Peyer's patch (tissue), 4 donors: ENCODE data around the gene MT2A. TPM values are rescaled to one million over a fixed set of nuclear protein-coding genes. Genes with fewer than 3 reads are reported as not detected.

ENCODE experiments used
- DNase-seq, 3 donors: peaks; one replicate each; pipeline ENCODE4 v3.0.0-alpha.2; 2017 to 2019
- H3K27ac ChIP-seq, 4 donors: fragments of 200-600 bp; sonication (generic); one replicate each; pipeline ENCODE4 v1.5.1; 2016 to 2019
- H3K27me3 ChIP-seq, 2 donors: fragments of 200-600 bp; sonication (generic); one replicate each; pipeline ENCODE4 v1.5.1; 2019
- H3K36me3 ChIP-seq, 3 donors: fragments of 200-600 bp; sonication (generic); one replicate each; pipeline ENCODE4 v1.5.1; 2016 to 2019
- H3K4me1 ChIP-seq, 4 donors: fragments of 200-600 bp; sonication (generic); one replicate each; pipeline ENCODE4 v1.5.1; 2016 to 2019
- H3K4me3 ChIP-seq, 4 donors: fragments of 200-600 bp; sonication (generic); 1 replicate in 3 of 4; 2 replicates in 1 of 4; pipeline ENCODE4 v1.5.1; 2016 to 2019; ENCODE audit warnings: mild to moderate bottlenecking in 1 of 4
- H3K9me3 ChIP-seq, 4 donors: fragments of 200-600 bp; sonication (generic); one replicate each; pipeline ENCODE4 v1.5.1; 2016 to 2019; ENCODE audit warnings: mild to moderate bottlenecking in 1 of 4
- CTCF ChIP-seq, 6 experiments: fragments of 450-650 bp in 4 of 6; fragments of 200-600 bp in 2 of 6; sonication (generic) in 1 of 6; IDR thresholded peaks; one replicate each; pipeline ENCODE4 v1.5.1; 2017 to 2019; ENCODE audit warnings: antibody characterized with exemption in 6 of 6, mild to moderate bottlenecking in 3 of 6, moderate library complexity in 1 of 6
- POLR2A ChIP-seq, 2 donors: fragments of 450-650 bp; IDR thresholded peaks; one replicate each; pipeline ENCODE4 v1.5.1; 2017; ENCODE audit warnings: antibody characterized with exemption in 2 of 2, mild to moderate bottlenecking in 2 of 2, moderate library complexity in 2 of 2
- total RNA-seq, 4 donors: library from RNA; depleted of rRNA; stranded (reverse); fragments of >200 nt; gene quantifications; one replicate each; pipeline ENCODE4 v1.1.0, GENCODE V29; 2016

The MT2A gene
- total RNA-seq, 4 donors from 2014 or later, result 33.2 to 1,072 (median 216) TPM

GRCh38 chr16:56643833-56644232, 35.4 kb downstream of the MT2A start:
- Histone ChIP-seq H3K27ac (peak overlapping the region in 1 of 4 donors; percentile 36), H3K4me1 (peaks cover 0 to 23% (median 7%) of the 10 kb centered on the region in 4 donors), H3K27me3 (no peaks in the 10 kb centered on the region), H3K36me3 (no peaks in the 10 kb centered on the region), H3K9me3 (no peaks in the 10 kb centered on the region), H3K4me3 (peak overlapping the region in 2 of 4 donors; percentile 38 to 41)
- no peak for DNase-seq
- no peak for TF ChIP-seq POLR2A (IDR thresholded peaks at IDR 0.05)
- no peak for TF ChIP-seq CTCF (IDR thresholded peaks at IDR 0.05)

- Histone ChIP-seq H3K4me3 (no peak overlapping the region), H3K27ac (no peak overlapping the region), H3K9me3 (no peaks in the 10 kb centered on the region), H3K4me1 (peaks cover 0 to 17% (median 7%) of the 10 kb centered on the region in 4 donors), H3K36me3 (no peaks in the 10 kb centered on the region), H3K27me3 (no peaks in the 10 kb centered on the region)
- TF ChIP-seq CTCF (IDR thresholded peaks at IDR 0.05) (no peak), POLR2A (IDR thresholded peaks at IDR 0.05) (no peak)
- DNase-seq, result no peak
Measured at GRCh38 chr16:56645311-56645710, 36.9 kb downstream of the MT2A start.

- no peak overlapping the region for H3K27ac ChIP-seq
- H3K4me1 ChIP-seq, result peaks cover 0 to 17% (median 7%) of the 10 kb centered on the region in 4 donors
- H3K9me3 ChIP-seq, result no peaks in the 10 kb centered on the region
- H3K36me3 ChIP-seq, result no peaks in the 10 kb centered on the region
- H3K4me3 ChIP-seq, result no peak overlapping the region
- no peak for TF ChIP-seq POLR2A (IDR thresholded peaks at IDR 0.05)
- no peak for TF ChIP-seq CTCF (IDR thresholded peaks at IDR 0.05)
- no peak for DNase-seq
- no peaks in the 10 kb centered on the region for H3K27me3 ChIP-seq
Measured at GRCh38 chr16:56645838-56646237, 37.5 kb downstream of the MT2A start.

GRCh38 chr16:56647641-56648431, 39.5 kb downstream of the MT2A start:
- Histone ChIP-seq H3K36me3 (no peaks in the 10 kb centered on the region), H3K27ac (peak overlapping the region in 2 of 4 donors; percentile 31 to 59), H3K9me3 (no peaks in the 10 kb centered on the region), H3K4me1 (peaks cover 0 to 15% (median 6%) of the 10 kb centered on the region in 4 donors), H3K27me3 (no peaks in the 10 kb centered on the region), H3K4me3 (no peak overlapping the region)
- TF ChIP-seq POLR2A (IDR thresholded peaks at IDR 0.05), result no peak
- peak in 3 of 6 experiments; percentile 5 to 21 (median 20) for TF ChIP-seq CTCF (IDR thresholded peaks at IDR 0.05)
- DNase-seq, result peak in 2 of 3 donors; percentile 65 to 86

GRCh38 chr16:56649271-56649670, 40.9 kb downstream of the MT2A start:
- H3K4me3 ChIP-seq, result no peak overlapping the region
- H3K36me3 ChIP-seq, result no peaks in the 10 kb centered on the region
- TF ChIP-seq CTCF (IDR thresholded peaks at IDR 0.05) (no peak), POLR2A (IDR thresholded peaks at IDR 0.05) (no peak)
- H3K27ac ChIP-seq, result no peak overlapping the region
- H3K4me1 ChIP-seq, result peaks cover 0 to 2% (median 0%) of the 10 kb centered on the region in 4 donors
- no peaks in the 10 kb centered on the region for H3K9me3 ChIP-seq
- no peak for DNase-seq
- no peaks in the 10 kb centered on the region for H3K27me3 ChIP-seq
